Hypothalamus (tissue), 51 donors: Measurements from ENCODE around the gene GPR162.

Experiments
- DNase-seq, 51 donors: peaks; one replicate each; lab custom pipeline; 2025; lab: John Stamatoyannopoulos, UW

The GPR162 gene

GRCh38 chr12:6821591-6822425 lies at the start of gene GPR162:
GPR162 (plus strand) TSS chr12:6821821; CDS start chr12:6823899, 2,078 bp downstream.
- DNase-seq, result peak in 32 of 51 donors; percentile 21 to 84 (median 58)

GRCh38 chr12:6772331-6772695 lies 49.3 kb upstream of the GPR162 start, which contains the start of gene LAG3:
LAG3 (plus strand) TSS chr12:6772520; CDS start chr12:6772853, 333 bp downstream.
- peak in 1 of 51 donors; percentile 100 for DNase-seq

- DNase-seq, result no peak
These were observed 48.7 kb upstream of the GPR162 start for GRCh38 chr12:6772726-6773589.

DNA sequence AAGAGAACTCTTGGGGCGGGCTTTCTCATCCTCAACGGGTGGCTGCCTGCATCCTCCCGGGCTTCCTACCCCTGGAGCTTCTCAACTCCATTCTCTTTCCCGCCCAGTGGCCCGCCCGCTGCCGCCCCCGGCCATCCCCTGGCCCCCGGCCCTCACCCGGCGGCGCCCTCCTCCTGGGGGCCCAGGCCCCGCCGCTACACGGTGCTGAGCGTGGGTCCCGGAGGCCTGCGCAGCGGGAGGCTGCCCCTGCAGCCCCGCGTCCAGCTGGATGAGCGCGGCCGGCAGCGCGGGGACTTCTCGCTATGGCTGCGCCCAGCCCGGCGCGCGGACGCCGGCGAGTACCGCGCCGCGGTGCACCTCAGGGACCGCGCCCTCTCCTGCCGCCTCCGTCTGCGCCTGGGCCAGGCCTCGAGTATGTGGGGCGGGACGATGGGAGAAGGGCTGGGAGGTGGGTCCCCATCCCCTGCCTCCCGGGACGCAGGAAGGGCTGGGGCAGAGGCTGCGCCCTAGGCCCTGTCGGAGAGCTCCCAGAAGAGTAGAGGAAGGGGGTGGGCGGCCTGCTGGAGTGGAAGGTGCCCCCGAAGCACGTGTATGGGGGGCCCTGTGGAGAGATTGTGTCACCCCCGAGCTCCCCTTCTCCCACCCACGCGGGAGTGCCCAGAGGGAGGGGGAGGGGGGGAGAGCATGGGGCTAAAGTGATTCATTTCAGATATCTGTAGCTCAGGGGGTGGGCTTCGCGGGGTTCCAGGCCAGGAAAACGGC lies 47.9 kb upstream of the GPR162 start:
- DNase-seq, result no peak

DNA sequence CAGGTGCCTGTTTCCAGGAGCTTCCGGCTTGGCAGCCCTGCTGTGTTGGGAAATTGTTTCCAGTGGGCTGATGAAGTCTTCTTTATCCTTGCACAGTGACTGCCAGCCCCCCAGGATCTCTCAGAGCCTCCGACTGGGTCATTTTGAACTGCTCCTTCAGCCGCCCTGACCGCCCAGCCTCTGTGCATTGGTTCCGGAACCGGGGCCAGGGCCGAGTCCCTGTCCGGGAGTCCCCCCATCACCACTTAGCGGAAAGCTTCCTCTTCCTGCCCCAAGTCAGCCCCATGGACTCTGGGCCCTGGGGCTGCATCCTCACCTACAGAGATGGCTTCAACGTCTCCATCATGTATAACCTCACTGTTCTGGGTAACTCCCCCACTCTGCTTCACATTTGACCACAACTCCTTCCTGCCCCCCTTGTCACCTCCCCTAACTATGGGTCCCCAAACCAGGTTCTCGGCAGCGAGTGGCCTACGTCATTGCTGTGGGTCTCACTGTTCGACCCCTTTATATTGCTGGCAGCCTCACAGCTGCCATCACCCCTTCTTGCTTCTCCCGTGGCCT lies 47.0 kb upstream of the GPR162 start:
- no peak for DNase-seq

- no peak for DNase-seq
These were observed 46.1 kb upstream of the GPR162 start for GRCh38 chr12:6775185-6776174.

GRCh38 chr12:6777386-6777785 lies 44.2 kb upstream of the GPR162 start:
- DNase-seq, result no peak

- DNase-seq, result peak in 15 of 51 donors; percentile 14 to 54 (median 27)
These were observed 43.4 kb upstream of the GPR162 start for GRCh38 chr12:6778217-6778573.

DNA sequence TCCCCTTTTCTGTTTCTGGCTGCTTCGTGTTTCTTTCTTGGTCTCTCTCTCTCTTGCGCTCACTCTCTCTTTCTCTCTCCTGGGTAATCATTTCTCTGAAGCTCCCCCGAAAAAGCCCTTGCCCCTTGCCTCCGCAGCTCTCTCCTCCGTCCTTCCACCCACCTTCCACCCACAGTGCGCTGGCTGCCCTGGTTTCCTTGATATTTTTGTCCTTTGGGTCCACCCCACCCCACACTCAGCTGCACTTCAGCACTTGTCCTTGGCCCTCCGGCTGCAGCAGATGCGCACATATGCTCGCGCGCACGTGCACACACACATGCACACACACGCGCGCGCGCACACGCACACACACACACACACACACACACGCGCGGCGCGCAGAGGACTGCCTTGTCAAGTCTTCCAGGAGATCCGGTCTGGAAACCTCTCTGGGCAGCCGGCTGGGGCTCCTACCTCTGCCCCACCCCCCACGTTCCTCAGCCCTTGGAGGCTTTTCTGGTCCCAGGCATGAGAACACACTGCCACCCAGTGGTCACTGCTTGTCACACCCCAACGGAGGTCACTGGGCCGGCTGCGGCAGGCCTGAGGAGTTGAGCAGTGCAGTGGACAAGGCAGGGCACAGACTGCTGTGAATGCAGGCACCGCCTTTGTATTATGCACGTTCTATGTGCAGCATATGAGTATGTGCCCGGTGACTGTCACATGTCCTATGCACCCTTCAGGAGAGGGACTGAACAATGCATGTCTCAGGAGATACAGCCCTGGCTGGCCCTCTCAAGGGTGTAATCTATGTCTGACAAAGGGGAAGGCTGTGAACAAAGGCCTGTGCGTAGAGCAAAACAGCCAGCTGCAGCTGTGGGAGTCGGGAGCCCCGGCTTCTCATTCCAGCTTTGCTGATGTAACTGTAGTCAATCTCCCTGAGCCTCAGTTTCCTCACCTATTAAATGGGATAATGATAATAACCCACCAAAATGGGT lies 42.8 kb upstream of the GPR162 start:
- peak in 50 of 51 donors; percentile 41 to 92 (median 83) for DNase-seq

GRCh38 chr12:6779708-6780432 lies 41.8 kb upstream of the GPR162 start:
- DNase-seq, result no peak

DNA sequence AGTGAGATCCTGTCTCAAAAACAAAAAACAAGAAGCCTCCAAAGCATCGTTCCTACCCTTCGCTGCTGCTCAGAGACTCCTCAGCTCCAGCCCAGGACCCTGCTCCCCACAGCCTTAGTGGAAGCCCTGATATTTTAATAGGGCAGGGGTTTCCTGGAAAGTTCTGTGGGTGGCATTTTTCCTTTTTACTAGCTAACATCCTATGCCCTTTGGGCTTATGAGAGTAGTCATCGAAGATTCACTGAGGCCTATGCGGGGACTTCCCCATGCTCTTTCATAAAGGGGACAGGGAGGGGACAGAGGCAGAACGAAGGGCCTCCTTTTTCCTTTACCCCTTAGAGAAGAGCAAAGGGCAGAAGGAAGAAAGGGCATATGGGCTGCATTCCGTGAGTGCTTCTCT lies 41.0 kb upstream of the GPR162 start:
- no peak for DNase-seq

- no peak for DNase-seq
These were observed 39.5 kb upstream of the GPR162 start for GRCh38 chr12:6782119-6782518.

- DNase-seq, result no peak
These were observed 38.6 kb upstream of the GPR162 start for GRCh38 chr12:6782850-6783566.

GRCh38 chr12:6783828-6784227 lies 37.8 kb upstream of the GPR162 start:
- DNase-seq, result no peak

DNA sequence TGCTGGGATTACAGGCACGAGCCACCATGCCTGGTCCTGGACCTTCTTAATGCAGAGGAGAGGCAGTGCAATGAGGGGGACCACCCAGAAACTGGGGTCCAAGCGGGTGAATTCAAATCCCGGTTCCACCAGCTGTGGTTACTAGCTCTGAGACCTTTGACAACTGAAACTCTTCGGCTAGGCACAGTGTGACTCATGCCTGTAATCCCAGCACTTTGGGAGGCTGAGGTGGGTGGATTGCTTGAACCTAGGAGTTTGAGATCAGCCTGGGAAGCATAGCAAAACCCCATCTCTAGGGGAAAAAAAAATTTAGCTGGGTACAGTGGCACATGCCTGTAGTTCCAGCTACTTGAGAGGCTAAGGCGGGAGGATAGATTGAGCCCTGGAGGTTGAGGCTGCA lies 37.3 kb upstream of the GPR162 start:
- no peak for DNase-seq

- DNase-seq, result no peak
These were observed 36.9 kb upstream of the GPR162 start for GRCh38 chr12:6784761-6785160.
